HG03354 (cell line): Measurements from ENCODE around the gene NTRK3.

Source experiments
- ATAC-seq: cut with Tn5 transposase; IDR thresholded peaks from one replicate; pipeline ENCODE4 v1.9.1; 2021; ENCODE audit warnings: mild to moderate bottlenecking; ENCODE audit not compliant: unreplicated experiment, poor library complexity, severe bottlenecking

NTRK3 gene

GRCh38 chr15:88193415-88193814 lies 63.1 kb downstream of the NTRK3 start:
- ATAC-seq = no peak

DNA sequence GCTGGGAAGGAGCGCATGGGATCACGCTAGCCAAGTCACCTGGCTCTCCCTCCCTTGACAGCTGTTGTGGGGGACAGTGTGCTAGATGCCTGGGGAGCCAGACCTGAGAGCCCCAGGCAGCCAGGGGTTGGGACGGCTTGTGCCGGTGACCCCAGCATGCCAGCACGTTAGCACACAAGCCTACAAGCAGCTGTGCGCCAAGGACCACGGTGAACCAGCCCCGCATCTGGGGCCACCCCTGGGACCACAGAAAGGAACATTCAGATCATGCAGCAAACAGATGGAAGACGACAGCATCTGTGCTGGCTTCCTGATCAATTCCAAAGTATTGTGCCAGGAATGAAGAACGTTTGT lies 64.8 kb downstream of the NTRK3 start:
- no peak for ATAC-seq

DNA sequence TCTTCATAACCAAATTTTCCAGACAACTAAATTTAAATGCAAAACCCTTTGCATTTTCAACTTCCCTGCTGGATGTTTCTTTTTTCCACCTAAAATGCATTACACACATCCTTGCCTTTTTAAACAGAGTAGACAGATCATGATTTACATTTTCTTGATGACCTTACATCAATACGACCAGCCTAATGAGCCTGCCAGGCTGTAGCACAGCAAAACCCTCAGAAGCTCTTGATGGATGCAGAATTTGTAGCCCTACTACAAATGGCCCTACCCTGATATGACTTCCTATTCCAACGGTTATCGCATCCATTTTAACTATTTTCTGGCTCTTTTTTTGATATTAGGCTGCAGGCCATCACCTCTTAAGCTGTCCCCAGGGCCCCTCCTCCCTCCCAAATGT lies 66.3 kb downstream of the NTRK3 start:
- no peak for ATAC-seq

- no peak for ATAC-seq
Measured at GRCh38 chr15:88188300-88188699, 68.2 kb downstream of the NTRK3 start.

GRCh38 chr15:88187195-88187594 lies 69.3 kb downstream of the NTRK3 start:
- no peak for ATAC-seq

DNA sequence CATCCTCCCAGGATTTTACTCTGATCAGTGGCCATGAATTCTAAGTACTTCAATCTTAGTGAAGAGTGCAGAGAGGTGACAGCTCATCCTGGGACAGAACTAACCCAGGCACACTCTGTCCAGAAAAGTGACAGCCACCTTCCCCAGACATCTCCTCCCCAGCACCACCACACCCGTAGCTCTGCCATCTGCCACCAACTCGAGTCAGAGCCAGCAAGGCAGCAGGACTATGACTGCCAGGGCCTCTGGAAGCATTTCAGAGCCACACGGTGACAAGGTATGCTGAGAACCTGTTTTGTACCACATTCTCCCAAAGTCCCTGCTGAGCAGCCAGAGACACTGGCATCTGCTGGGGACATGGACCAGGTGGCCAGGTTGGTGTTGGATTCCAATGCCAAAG lies 71.0 kb downstream of the NTRK3 start:
- no peak for ATAC-seq

GRCh38 chr15:88181613-88182012 lies 74.9 kb downstream of the NTRK3 start:
- ATAC-seq = no peak

DNA sequence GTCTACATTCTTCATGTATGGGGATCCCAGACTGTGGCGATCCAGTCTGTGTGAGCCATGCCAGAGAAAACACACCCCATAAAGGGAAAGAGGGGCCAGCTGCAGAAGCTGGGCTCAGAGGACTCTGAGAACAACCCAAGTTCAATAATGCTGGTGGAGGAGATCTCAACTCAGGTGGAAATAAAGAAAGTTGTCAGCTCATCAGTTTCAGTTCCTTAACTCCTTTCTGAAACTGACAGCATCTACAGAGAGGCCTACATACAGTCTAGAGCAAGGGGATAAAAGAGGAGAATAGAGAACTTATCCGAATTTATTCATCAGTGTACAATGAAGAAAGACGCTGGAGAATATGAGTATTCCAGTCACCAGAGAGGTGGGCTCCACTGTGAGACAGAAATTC lies 77.0 kb downstream of the NTRK3 start:
- peak; percentile 81 for ATAC-seq

GRCh38 chr15:88178631-88179030 lies 77.9 kb downstream of the NTRK3 start:
- ATAC-seq = no peak

DNA sequence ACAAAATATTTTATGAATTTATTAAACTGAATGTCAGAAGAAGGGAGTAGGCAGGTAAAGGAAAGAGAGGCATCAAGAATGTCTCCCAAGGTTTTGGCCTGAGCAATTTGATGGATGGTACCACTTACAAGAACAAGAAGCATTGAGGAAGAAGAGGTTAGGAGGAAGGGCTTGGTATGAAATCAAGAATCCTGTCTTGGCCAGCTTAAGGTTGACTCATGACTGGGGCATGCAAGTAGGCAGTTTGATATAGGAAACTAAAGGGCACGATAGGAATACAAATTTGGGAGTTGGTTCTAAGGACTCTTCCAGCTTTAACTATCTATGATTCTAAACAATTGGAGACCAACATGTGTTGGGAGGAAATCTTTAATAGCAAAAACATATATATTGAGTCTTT lies 79.1 kb downstream of the NTRK3 start:
- no peak for ATAC-seq

GRCh38 chr15:88174571-88174970 lies 82.0 kb downstream of the NTRK3 start:
- no peak for ATAC-seq

DNA sequence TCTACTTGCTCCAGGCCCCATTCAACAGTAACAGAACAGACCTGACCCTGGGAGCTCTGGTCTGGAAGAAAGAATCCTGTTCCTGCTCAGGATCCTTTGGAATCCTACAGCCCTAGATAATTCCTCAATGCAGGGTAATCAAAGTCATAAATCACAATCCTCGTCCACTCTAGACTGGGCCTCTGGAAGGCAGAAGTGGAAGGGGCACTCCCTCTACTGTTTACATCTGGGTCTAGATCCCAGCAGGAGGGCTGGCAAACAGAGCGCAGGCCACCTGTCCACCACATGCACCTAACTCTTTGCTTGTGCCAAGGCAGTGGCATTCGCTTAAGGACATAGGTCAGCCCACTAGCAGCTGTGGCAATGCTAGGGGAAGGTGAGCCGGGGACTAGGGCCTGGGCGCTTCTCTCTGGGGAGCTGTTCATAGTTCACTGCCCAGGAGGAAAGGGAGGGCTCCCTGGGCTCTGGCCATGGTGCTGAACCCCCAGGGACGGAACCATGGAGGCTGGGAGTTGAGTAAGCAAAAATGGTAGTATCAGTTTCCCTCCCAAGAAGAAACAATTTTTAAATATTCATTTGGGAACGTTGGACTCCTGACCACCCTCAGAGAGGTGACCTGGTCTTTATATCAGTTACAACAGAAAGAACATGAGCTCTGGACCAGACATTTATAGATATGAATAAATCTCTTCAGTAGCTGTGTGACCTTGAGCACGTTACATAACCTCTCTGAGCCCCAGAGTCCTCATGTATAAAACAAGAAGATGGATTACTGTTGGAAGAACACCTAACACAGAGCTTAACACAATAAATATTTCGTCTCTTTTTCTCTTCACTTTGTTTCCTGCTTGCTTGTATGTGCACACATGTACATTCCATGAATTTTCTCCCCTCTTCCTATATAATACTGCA lies 90.2 kb downstream of the NTRK3 start:
- no peak for ATAC-seq

GRCh38 chr15:88161636-88162035 lies 94.9 kb downstream of the NTRK3 start:
- no peak for ATAC-seq

DNA sequence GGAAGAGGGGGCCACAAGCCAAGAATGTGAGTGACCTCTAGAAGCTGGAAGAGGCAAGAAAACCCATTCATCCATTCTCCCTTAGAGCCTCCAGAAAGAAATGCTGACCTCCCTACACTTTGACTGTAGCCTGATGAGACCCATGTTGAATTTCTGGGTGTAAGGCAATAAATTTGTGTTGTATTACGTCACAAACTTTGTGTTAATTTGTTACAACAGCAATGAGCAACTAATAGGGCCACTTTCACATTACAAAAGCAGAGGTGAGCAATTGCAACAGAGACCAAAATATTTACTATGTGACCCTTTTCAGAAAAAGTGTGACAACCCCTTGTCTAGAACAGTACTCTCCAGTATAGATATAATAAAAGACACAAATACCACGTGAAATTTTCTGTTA lies 101.2 kb downstream of the NTRK3 start:
- ATAC-seq = no peak

GRCh38 chr15:88152672-88153071 lies 103.9 kb downstream of the NTRK3 start:
- no peak for ATAC-seq

- ATAC-seq = no peak
Measured at GRCh38 chr15:88147760-88148159, 108.8 kb downstream of the NTRK3 start.

GRCh38 chr15:88144921-88145653 lies 111.5 kb downstream of the NTRK3 start:
- no peak for ATAC-seq

DNA sequence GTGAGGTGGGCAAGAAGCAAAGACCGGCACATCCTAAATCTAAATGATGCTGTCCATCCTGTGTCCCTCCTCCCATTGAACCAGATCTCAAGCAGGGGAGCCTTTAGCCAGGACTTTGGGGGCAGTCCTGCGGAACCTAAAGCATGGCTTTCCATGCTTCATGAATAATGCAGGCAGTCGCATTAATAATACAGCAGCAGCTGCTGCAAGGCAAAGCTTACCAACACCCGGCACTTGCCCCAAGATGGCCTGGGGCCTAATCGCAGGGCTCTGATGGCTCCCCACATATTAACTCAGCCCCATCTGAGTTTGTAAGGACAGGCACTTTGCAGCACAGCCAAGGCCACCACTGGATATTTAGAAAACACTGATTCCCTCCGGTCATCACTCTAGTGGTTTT lies 114.4 kb downstream of the NTRK3 start:
- ATAC-seq = no peak

DNA sequence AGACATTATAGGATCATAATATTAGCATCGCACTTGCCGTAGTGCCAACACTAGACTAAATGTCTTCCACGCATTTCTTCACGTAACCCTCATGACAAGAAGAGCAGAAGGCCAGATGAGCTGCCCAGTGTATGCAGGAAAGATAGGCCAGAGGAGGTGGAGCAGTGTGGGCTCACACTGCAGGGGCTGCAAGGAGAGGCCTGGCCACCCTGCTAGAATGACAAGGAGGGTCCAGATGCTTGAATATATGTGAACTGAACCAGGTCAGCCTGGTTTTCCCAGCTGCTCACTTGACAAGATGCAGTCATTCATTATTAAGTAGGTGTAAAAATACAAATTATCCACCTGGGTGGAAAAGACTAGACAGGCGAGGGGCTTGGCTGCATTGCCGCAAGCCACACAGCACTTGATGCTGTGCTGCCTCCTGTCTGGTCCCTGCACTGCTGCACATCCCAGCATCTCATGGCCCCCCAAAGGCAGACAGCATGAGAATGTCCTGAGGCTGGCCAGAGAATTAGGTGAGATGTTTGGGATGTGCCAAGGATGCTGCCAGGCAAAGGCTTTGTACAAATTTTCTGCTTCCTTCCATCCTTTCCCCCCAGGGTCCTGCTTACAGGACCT lies 115.2 kb downstream of the NTRK3 start:
- ATAC-seq = no peak

DNA sequence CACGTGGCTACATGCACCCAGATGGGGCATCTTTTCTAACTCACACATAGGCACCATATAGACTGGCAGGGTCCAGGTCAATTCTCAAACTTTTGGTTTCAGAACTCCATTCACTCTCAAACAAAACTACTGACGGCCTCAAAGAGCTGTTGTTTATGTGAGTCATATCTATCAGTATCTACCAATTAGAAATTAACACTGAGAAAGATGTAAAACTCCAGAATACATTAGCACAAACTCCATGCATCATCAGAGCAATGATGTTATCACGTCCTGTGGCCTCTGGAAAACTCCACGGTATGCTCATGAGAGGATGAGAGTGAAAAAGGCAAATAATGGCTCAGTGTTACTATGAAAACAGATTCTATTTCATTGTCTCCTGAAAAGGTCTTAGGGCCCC lies 116.1 kb downstream of the NTRK3 start:
- ATAC-seq = no peak

GRCh38 chr15:88139936-88140335 lies 116.6 kb downstream of the NTRK3 start:
- ATAC-seq = no peak
